HG02759 (cell line): Measurements from ENCODE around the gene RPL14.
"Not testable (repeated sequence)": the region's sequence is repeated elsewhere in the genome, so short reads cannot be mapped to it uniquely, and the experiment has no call there.

Source experiments
- ATAC-seq: cut with Tn5 transposase; IDR thresholded peaks from one replicate; pipeline ENCODE4 v1.9.1; 2021; ENCODE audit warnings: mild to moderate bottlenecking, moderate library complexity; ENCODE audit not compliant: unreplicated experiment

Gene RPL14

DNA sequence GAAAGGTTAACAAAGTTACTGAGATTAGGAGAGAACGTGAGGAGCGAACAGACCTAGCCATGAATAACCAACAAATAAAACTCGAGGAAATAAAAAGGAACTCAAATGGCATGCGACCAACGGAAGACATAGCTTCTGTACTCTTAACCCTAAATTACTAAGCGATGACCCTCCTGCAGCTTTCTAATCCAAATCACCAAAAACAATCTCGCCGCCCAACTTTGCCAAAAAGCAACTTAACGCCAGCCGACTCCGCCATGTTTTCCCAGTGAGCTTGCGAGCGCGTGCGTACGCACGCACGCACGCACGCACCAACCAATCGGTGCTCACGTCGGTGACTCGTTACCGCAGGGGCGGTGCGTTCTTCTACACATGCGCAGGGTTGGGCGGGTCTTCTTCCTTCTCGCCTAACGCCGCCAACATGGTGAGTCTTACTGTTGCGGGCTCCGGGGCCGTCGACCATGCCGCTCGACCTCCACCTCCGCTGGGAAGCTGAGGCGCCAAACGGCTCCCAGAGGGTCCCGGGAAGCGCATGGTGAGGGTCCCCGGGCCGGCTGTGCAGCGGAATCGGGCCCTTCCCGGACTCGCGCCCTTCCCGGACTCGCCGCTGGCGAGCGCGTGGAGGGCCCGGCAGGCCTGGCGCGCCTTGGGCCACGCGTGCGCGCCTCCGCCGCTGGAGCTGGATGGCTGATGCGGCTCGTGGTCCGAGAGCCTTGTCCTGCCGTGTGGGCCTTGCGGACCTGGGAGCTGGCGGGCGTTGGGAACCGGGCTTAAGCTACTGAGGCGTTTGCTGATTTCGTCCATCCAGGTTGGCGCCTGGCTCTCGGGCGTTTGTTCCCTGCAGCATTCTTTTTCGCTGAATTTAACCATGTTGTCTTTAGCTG, at the start of gene RPL14:
Gene RPL14, plus strand, starts transcription at position 400 of the 884 bp plus-strand sequence. Its CDS starts 133 bp downstream, at position 533.
- ATAC-seq, result peak; percentile 68

DNA sequence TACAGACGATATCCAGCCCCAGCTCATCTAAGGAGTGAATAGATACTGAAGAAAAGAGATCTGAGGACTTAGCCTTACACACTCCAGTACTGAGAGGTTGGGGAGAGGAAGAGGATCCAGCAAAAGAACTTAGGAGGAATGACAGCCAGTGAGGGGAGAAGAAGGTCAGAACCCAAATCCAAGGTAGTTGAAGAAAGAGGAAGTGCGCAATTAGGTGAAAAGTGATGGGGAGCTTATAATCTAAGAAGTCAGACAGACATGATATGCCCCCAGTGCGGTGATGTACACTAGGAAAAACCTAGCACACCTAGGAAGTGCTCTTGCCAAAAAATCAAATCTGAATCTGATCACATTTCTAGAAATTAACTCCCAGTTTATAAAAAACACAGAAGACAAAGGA, 49.5 kb upstream of the RPL14 start:
- no peak for ATAC-seq

DNA sequence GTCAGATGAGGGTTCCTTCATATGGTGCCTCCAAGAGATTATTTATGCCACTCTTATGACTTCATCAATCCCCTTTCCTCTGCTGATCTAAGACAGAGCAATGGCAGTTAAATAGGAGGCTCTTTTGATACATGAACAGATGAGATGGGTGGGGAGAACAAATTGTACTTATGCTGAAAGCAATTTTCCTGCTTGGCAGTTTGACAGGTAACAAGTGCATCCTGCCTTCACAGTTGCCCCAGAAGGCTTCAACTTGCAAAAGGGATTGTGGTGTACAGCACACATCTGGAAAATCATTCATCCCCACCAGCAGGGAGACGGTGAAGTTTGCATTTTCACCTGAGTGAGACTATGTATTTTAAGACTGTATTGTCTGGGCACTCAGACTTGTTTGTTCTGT, 42.9 kb upstream of the RPL14 start:
- ATAC-seq, result no peak

DNA sequence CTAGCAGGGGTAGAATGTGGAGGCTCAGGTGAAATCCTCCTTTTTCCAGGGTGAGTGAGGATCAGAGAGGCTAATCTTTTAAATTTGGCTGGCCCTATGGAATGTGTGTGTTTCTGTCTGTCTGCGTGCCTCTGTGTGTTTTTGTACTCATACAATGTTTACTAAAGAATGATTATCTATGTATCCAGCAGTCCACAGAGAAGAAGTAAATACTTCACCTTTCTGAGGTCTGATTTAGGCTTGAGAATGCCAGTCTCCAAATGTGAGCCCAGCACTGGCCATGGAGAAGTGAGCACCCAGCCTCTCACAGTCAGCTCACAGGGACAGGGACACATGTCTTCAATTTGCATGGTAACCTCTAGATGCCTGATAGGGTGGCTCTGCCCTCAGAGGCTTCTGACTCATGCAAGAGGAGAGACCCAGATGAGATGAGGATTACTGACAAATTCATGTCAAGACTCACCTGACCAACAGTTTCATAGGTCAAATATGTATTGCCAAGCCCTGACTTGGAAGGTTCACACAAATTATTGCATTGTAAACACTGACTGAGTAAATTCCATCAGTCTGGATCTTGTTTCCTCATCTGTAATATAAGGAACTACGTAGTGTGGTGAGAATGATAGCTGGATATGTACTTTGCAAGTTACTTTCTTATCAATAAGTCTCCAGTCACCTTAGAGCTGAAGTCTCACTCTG, 39.1 kb upstream of the RPL14 start:
- no peak for ATAC-seq

DNA sequence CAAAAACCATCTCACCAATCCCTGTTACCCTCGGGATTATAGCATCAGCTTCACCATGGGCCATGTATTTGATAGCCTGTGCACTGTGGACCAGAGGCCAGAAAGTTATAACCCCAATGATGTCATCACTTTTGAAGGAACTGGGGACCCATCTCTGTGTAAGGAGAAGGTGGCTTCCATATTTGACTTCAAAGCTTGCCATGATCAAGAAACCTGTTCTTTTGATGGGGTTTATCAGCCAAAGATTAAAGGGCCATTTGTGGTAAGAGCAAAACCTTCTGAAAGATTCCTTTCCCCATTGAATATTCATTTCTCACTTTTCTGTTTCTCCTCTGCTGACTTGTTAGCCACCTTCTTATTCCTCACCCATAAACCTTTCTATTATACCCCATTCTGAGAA, 34.3 kb upstream of the RPL14 start:
- ATAC-seq, result no peak

DNA sequence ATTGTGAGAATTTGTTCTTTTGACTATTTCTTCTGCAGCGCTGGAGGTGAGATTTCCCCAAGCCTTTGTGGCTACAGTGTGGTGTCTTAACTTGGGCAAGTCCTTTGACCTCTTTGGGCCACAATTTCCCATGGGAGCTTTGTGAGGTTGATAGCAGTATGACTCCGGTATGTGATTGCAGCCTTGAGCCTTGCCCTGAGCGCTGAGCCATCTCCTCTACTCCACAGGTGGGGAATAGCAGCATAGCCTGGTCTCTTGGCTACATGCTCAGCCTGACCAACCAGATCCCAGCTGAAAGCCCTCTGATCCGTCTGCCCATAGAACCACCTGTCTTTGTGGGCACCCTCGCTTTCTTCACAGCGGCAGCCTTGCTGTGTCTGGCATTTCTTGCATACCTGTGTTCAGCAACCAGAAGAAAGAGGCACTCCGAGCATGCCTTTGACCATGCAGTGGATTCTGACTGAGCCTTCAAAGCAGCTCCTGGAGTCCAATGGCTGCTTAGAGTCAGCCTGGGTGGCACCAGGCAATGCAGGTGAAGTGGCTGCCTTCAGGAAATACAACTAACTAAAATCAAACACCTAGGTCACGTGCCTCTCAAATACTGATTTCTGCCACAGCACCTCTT, 30.0 kb upstream of the RPL14 start:
- no peak for ATAC-seq

DNA sequence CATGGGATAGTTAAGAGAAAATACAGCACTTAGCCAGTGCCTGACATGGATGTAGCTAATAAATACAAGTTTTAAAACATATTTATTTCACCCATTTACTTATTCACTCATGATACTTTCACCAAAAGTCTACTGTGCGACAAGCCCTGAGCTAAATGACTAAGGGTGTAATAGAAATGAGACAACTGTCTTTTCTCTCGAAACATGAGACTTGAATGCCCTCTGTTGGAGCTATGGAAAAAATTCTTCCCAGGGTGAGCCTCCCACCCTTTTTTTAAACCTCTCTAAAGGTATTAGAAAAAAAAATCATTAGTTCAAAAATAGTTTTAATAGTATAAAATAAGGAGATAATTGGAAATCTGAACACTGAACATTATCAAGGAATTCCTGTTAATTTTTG, 24.3 kb upstream of the RPL14 start:
- no peak for ATAC-seq

DNA sequence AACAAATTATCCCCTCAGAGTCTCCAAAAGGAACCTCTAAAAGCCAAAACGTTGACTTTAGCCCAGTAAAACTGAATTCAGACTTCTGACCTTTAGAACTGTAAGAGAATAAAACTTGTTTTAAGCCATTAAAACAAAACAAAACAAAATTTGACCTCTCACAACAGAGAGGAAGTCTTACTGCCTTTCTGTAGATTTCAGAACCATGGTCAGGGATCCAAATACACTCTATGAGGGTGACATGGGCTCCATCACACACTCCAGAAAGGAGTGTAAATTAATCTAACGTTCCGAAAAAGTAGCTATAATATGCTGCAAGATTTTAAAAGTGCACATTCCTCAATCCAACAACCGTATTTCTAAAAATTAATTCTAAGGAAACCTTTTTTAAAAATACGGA, 19.2 kb upstream of the RPL14 start:
- ATAC-seq, result no peak

DNA sequence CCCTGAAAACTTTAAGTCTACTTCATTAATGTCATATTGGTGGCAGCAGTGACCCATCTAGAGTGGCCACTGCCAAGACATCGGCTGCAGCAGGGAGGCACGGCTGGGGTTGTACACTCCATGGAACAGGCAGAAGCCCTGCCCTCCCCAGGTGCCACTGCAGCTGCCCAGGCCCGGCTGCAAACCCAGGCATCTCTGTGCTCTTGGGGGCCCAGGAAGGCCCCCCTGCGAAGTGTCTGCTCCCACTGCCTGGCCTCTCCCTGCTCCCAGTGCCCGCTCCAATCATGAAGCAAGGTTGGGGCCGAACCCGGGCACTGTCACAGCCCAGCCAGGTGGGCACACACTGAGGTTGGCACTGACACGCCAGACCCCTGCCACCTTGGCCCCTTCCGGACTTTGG, 12.1 kb upstream of the RPL14 start:
- no peak for ATAC-seq

DNA sequence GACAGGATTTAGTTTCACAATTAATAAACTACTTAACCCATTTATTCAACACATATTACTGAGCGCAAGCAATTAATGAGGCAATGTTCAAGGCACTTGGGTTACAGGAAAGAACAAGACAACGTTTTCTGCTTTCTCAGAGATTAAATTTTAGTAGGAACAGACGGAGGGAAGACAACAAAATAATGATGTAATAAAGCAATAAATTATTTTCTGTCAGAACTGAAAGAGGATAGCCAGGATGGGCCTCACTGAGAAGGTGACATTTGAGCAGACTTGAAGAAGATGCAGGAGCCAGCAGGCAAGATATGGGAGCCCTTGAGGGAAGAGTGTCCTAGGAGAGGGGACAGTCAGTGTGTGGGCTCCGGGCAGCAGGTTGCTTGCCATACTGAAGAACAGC, 11.3 kb upstream of the RPL14 start:
- ATAC-seq, result no peak

DNA sequence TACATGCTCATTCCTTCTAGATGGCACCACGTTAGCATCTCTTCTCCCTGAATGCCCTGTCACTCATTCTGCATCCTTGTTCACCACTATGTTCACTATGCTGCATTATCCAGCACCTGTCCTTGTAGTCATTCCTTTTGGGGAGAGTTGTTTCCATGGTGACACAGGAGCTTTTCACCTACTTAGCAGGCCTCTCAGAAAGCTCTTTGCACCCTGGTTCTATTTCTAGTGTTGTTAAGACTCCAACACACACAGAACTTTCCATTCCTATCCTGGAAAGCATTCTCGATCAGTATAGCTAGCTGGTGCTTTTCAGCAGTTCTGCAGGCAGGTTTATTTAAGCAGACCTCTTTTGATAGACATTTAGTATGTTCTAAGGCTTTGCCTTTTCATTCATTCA, 6.7 kb upstream of the RPL14 start:
- ATAC-seq, result no peak

DNA sequence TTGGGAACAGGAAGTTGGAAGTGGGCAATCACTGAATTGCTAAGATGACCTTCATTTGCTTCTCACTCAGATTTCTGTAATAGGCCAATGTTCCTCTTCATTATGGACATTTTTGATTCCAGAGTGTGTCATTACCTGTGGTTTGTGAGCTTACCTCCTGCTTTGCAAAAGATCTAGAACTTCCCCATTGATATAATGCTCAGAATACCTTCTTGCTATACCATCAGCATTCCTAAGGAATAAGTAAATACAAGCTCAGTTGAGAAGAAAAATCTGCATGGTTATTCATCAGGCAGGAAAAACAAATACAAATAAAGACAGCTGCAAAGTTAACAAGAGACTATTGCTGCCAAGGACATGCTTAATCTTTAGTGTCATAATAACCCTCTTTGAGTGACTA, 5.6 kb upstream of the RPL14 start:
- ATAC-seq, result no peak

DNA sequence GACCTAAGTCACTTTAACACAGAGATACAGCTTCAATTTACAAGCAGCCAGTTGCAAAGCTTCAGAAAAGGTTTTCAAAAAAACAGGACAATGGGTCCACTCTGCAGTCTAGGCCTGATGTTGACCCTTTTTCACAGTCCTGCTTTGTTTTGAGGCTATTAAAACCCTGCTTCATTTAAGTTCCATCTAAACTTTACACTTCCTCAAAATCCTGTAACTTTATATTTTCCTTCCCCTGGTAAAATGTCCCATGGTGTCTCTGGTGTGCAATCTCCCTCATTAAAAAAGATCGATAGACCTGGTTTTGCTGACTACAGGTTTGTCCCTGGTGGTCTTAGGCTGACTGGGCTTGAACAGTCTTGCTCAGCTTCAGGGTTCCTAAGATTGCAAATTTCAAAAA, 5.1 kb upstream of the RPL14 start:
- ATAC-seq, result no peak

DNA sequence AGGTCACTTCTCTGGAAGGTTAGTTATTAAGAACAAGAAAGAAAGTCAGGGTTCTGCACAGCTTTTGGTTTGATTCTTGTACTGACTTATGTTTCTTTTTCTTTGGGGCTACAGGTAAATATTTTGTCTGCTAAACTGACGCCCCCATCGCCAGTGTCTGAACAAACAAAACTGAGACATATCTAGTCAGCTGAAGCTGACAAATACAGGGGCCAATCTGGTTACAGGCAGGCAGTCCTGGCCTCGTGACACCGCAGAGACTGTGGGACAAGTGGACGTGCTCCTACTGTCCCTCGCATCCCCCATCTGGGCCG, 4.6 kb upstream of the RPL14 start:
- ATAC-seq, result no peak

DNA sequence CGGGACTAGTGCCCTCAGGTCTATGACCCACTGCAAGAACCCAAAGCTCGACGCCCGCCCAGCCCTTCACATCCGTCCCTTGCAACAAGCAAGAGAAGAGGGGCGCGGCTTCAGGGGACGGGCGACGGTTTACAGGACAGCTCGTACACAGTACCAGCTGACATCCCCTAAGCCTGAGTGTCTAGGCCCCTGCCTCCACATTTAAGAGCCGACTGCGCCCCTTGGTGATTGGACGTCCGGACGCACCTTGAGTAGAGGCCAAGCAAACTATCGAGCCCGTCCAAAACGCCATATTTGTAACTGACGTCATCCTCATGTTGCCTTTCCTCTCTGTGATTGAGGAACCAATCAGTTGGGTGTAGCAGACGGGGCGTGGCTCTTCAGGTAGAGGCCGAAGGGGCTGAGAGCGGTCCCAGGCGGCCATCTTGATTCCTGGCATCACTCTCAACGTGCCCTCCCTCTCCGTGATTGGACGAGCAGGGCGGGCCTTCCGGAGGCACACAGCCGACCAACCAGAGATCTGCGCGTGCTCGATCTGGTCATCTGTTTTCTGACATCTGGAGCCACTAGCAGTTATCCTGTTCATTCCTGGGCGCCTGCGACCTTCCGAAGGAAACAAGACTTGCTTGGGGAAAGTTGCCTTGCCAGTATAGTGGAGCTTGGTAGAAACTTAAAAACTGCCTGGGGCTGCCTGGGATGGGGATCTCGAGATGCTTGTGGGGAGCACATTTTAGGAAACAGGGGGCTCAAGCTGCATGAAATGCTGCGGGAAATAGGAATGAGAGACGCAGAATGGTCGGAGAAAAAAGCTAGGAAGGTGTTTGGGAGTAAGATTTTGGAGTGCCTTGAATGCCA, 4.0 kb upstream of the RPL14 start:
- ATAC-seq, result peak; percentile 92

DNA sequence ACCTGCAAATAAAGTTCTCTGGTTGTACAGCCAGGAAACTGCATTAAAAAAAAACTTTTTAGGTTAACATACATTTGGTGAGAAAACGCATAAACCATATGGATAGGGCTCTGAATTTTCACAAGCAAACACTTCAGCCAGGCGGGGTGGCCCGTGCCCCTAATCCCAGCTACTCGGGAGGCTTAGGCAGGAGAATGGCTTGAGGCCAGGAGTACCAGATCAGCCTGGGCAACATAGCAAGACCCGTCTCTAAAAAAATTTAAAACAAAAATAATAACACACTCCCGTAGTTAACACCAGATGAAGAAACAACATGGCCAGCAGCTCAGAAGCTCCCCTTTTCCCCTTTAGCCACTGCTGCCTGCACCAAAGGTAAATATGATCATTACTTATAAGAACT, 3.2 kb upstream of the RPL14 start:
- ATAC-seq, result no peak

DNA sequence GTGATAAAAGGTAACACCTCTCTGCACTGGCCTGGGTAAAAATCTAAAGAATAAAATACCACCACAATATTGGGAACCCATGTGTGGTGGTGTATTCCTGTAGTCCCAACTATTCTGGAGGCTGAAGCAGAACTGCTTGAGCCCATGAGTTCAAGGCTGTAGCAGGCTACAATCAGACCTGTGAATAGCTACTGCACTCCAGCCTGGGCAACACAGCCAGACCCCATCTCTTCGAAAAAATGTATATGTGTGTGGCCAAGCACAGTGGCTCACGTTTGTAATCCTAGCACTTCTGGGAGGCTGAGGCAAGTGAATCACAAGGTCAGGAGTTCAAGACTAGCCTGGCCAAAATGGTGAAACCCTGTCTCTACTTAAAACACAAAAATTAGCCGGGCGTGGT, 1.8 kb upstream of the RPL14 start:
- ATAC-seq, result no peak

DNA sequence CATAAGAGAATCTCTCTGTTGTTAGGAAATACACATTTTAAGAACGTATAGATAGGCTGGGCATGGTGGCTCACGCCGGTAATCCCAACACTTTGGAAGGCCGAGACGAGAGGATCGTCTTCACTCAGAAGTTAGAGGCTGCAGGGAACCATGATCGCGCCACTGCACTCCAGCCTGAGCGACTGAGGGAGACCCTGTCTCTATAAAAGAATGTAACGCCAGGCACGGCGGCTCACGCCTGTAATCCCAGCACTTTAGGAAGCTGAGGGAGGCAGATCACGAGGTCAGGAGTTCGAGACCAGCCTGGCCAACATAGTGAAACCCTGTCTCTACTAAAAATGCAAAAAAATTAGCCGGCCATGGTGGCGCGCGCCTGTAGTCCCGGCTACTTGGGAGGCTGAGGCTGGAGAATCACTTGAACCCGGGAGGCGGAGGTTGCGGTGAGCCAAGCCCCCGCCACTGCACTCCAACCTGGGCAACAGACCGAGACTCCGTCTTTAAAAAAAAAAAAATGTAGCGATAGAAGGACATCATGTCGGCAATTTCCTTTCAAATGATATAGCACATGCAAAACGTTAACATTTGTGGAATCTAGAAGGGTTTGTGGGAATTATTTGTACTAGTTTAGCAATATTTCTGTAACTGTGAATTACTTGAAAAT, 730 bp upstream of the RPL14 start:
- ATAC-seq, result no peak

DNA sequence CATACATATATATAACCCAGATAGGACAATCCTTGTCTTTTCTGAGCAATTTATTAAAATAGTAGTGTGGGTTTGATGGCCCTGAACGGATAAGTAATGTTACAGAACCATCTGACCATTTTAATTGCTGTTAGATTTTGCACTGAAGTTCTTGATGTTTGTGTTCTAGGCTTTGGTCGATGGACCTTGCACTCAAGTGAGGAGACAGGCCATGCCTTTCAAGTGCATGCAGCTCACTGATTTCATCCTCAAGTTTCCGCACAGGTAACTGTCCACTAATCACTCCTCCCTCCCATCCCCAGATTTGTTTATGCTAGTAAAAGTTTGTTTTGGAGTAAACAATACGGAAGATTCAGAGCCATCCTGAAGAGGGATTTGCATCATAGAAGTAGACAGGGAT, 1.3 kb downstream of the RPL14 start:
- ATAC-seq, result no peak

DNA sequence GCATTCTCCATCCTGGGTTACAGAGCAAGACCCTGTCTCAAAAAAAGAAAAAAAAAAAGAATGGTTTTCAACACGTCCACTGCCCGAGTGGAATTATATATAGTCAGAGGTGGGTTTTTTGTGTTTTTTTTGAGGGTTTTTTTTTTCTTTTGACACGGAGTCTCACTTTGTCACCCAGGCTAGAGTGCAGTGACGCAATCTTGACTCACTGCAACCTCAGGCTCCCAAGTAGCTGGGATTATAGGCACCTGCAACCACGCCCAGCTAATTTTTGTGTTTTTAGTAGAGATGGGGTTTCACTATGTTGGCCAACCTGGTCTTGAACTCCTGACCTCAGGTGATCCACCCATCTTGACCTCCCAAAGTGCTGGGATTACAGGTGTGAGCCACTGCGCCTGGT, 3.3 kb downstream of the RPL14 start:
- ATAC-seq, result not testable (repeated sequence)

DNA sequence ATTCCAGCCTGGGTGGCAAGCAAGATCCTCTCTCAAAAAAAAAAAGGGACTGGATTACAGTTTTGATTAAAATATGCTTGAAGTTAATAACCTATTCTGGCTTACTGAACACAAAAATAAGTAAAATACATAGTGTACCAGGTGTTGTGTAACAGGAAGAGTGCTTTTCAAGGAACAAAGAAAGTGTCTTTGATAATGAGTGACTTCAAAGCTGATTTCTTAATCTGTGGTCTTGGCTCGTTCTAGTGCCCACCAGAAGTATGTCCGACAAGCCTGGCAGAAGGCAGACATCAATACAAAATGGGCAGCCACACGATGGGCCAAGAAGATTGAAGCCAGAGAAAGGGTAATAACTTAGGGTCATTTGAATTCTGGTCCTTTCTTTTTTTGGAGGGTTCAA, 4.0 kb downstream of the RPL14 start:
- ATAC-seq, result no peak
